GM12892 (cell line): Measurements from ENCODE around the gene ZBTB20.

Source experiments
- POLR2A ChIP-seq: IDR thresholded peaks from 2 replicates; pipeline ENCODE4 v1.6.1; 2011; ENCODE audit warnings: low read depth, low read length, control low read depth
- POLR2AphosphoS5 ChIP-seq: IDR thresholded peaks from 2 replicates; pipeline ENCODE4 v1.6.1; 2011; ENCODE audit warnings: low read depth, low read length, control low read depth
- TAF1 ChIP-seq: IDR thresholded peaks from 2 replicates; pipeline ENCODE4 v1.6.1; 2011; ENCODE audit warnings: low read depth, mild to moderate bottlenecking, control low read depth, low read length, borderline replicate concordance

- TF ChIP-seq POLR2AphosphoS5 (no peak), POLR2A (no peak), TAF1 (no peak)
Measured at GRCh38 chr3:114846252-114846651, 300.8 kb downstream of the ZBTB20 start.
